Stimulated activated CD8-positive, alpha-beta memory T cell treated with anti-CD3 and anti-CD28 coated beads, Interleukin-4, amount 100 ng/mL, for 4 hours (primary cell): ENCODE results near the gene LTF.
"Not testable (repeated sequence)": the region's sequence is repeated elsewhere in the genome, so short reads cannot be mapped to it uniquely, and the experiment has no call there.

Source experiments
- DNase-seq, 2 donors: peaks; one replicate each; pipeline ENCODE4 v3.0.0-alpha.2; 2020; ENCODE audit warnings: low read depth in 2 of 2, low spot score in 1 of 2

LTF gene

DNA sequence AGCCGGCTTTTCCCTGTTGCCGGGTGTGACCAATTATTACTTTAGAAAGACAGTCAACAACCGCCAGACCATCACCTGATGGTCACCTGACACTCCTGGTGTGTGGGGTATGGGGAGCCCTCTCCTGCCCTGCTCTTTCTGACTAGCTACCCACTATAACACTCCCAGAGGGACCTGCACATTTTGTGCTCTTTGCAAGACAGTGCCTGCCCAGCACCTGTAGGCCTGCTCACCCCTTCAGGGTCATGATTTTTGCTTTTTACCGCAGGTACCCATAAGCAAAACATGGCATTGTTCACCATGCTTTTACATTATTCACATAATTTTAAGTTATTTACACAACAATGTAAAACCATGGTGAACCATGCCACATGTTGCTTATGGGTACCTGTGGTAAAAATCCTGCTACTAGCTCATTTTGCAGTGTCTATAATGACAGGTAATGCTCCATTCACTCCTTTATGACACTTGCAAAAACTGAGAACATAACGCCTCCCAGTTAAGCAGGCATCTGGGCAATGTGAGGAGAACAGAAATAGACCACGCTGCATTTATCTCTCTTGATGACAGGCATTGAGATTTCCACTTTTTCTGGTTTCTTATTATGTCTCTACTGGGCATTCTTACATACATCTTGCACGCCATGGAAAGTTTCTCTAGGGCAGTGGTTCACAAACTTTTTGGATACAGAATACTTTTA is 47.7 kb downstream of the LTF start:
- DNase-seq, result no peak

DNA sequence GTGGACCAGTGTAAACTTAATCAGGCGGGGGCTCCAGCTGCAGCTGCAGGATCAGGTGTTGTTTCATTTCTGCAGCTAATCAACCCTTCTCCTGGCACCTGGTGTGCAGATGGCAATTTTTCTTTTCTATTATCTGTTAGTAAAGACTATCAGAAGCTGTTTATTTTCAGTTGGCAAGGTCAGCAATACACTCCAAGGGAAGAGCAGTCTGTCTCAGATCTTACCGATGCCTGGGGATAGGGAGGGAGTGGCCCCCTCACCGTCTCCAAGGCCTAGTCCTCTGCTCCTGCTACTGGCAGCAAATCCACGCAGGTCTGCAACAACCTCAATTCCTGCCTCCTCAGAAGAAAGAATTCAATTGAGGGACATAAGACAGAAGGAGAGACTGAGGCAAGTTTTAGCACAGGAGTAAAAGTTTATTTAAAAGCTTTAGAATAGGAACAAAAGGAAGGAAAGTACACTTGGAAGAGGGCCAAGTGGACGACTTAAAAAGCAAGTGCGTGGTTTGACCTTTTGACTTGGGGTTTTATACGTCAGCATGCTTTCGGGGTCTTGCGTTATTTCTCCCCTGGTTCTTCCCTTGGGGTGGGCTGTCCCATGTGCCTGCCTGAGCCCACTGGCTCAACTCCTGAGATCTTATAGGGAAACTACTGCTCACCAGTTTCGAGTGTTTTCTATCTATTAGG is 48.4 kb downstream of the LTF start:
- DNase-seq, result no peak

DNA sequence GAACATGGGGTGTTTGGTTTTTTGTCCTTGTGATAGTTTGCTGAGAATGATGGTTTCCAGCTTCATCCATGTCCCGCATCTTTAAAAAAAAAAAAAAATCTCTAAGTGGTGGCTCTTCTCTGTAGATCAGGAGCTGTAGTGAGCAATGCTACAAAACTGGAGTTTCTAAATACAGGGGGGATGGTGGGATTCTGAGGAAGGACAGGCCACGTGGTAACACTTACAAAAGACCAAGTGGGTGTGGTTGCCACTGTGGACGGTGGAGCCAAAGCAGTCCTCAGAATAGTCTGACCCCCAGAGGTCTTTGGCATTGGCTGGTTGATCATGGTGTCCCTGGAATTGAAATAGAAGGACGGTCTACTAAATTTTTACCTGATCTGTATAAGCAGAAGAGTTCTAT is 50.0 kb downstream of the LTF start:
- no peak for DNase-seq

DNA sequence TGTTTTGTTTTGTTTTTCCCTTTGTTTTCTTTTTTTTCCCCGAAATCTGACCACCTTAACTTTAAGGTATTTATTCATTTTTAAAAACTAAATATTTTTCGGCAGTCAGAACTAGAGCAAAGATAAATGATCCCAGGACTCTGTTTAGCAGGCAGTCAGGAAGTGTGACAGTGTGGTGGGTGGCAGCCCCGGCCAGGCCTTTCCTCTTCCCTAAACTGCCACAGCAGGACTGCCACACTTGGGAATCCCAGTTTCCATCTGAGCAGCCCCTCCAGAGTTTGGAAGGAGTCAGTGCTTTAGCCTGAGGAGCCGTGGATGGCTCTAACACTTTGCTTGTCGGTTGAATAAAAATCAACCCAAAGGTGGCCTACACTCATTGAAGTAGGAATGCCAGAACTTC is 50.8 kb downstream of the LTF start:
- no peak for DNase-seq

DNA sequence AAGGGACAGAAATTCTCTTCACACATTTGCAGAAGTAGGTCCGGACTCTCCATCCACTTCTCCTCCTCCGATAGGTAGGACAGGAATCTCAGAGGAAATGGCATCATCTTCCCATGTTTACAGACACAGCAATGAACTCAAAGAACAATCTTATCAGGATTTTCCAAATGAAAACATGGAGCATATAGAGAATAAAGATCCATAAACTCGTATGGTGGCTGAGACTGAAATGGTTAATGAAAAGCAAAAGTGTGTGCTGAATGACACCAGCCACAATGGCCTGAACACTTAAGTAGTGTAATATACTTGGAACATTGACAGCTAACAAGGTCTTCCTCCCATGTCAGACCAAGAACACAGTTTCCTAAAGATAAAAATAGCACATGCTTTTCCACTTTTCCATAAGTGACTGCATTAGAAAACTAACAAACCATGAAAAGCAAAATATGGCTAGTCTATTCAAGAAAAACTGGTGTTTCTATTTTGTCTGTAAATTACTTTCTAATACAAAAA is 51.9 kb downstream of the LTF start:
- DNase-seq, result no peak

DNA sequence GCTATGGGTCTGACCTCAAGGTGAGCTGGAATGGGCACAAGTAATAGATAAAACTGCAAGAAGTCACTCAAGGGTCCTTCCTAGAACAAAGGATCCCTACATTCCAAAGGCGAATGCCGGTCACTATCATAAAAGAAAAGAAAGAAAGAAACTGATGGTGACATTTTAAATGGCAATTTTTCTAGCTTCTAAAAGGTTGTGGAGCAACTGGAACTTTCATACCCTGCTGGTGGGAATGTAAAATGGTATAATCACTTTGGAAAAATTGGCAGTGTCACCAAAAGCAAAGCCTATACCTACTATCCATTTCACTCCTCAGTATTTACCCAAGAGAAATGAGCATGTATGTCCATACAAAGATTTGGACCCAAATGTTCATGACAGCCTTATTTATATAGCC is 53.4 kb downstream of the LTF start:
- no peak for DNase-seq

DNA sequence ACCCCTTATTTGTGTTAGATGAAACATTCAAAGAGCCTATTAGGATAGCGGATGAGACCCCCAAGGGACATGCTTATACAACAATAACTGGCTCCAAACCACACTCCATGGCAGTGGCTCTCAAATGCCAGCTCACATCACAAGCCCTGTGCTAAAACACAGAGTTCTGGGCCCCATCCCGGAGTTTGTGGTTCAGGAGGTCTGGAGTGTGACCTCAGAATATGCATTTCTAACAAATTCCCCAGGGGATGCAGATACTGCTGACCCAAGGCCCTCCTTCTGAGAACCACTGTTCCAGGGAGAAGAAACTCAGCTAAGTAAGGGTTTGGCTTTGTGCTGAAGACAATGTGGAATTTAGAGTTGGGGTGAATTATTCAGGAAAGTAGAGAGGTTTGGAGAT is 54.0 kb downstream of the LTF start:
- no peak for DNase-seq

DNA sequence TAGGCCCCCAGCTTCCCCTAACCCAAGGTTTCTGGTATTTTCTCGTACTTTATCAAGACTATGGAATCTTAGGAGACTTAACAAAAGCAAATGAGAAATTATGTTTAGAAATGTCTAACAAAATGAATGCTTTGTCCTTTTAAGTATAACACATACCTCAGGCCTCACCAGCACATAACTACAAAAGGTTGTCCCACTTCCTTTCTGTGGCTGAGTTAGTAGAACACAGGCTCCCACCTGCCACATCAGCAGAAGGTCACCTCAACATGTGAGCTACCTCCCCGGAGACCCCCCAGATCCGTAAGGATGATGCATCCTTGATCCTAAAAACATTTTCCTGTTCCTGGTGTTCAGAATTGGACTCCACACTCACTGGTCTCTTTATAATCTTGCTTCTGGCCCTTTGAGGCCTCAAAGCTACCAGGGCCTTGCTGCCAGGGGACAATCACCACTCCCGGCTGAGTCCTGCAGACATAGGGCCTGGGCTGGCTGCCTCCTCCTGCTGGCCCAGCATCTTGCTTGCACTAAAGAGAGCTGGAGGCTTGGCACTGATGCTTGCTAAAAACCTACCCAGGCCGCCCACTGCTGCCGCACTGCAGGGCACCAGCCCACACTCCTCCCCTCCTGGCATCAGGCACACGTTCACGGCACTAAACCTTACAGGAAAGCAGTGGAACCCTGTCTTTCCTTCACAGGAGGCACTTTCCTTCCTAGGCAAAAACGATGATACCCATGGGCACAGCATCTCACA is 54.8 kb downstream of the LTF start:
- DNase-seq, result no peak

DNA sequence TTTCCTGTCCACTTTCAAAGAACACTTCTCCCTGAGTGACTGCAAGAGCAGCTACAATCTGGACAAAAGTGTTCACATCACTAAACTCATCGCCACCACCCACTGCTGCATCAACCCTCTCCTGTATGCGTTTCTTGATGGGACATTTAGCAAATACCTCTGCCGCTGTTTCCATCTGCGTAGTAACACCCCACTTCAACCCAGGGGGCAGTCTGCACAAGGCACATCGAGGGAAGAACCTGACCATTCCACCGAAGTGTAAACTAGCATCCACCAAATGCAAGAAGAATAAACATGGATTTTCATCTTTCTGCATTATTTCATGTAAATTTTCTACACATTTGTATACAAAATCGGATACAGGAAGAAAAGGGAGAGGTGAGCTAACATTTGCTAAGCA is 55.9 kb downstream of the LTF start:
- no peak for DNase-seq

DNA sequence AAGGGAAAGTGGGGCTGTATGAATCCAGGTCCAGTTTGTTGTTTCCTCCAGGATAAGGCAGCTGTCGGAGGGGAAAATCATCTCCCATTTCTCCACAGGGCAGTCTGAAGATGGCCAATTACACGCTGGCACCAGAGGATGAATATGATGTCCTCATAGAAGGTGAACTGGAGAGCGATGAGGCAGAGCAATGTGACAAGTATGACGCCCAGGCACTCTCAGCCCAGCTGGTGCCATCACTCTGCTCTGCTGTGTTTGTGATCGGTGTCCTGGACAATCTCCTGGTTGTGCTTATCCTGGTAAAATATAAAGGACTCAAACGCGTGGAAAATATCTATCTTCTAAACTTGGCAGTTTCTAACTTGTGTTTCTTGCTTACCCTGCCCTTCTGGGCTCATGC is 56.7 kb downstream of the LTF start:
- no peak for DNase-seq

DNA sequence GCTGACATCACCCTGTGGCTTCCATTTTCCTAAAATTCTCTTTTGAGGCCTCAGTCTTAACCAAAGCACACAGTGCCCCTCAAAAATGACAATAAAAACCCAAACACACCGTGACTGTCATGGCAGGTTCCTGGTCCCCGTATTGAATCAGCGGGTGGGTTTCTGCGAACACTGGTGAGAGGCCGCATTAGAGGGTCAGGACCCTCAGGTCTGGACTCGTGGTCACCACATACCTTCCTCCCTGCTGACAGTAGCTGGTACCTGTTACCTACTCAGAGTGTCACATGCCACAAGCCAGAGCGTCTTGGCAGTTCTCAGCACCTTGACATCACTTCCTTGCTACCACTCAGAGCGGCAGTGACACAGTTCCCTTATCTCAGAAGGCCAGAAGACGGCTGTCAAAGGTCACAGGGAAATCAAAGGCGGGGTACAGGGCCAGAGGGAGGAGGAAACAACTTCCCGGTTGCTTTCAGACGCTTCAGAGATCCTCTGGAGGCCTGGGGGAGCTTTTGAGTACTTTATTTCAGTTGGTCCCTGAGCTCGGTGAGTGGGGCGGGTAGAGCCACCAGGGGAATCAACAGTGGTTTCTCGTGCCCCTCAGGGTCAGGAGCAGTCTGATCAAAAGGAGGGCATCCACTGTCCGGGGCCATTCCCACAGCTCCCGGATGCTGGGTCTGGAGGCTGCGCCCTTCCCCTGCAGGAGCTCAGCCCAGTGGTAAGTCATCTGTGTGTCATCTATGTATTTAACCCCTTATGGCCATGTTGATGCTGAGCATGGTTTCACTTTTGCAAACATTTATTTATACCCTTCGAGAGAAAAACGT is 57.7 kb downstream of the LTF start, which contains the start of the genes CCR5AS and CCRL2:
Gene CCR5AS (minus strand): TSS at position 279 of the 824 bp plus-strand sequence.
Gene CCRL2 (plus strand): TSS at position 472 of the 824 bp plus-strand sequence. CDS start 821 bp downstream, outside the sequence.
- DNase-seq, result peak in 1 of 2 donors; percentile 11

DNA sequence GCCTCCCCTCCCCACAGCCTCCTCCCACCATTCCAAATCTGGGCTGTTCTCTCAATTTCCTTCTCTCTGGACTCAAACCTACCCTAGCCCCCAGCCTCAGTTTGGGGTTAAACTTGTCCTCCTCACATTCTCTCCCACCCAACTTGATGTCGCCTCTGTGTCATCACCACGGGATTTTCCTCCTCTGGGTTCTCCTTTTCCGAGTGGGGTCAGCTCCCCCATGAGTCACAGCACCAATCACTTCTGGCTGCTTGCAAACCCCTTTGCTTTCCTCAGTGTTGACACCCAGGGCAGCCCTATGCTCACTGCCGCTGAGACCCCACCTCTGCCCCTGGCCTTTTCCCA is 58.3 kb downstream of the LTF start:
- DNase-seq, result no peak

DNA sequence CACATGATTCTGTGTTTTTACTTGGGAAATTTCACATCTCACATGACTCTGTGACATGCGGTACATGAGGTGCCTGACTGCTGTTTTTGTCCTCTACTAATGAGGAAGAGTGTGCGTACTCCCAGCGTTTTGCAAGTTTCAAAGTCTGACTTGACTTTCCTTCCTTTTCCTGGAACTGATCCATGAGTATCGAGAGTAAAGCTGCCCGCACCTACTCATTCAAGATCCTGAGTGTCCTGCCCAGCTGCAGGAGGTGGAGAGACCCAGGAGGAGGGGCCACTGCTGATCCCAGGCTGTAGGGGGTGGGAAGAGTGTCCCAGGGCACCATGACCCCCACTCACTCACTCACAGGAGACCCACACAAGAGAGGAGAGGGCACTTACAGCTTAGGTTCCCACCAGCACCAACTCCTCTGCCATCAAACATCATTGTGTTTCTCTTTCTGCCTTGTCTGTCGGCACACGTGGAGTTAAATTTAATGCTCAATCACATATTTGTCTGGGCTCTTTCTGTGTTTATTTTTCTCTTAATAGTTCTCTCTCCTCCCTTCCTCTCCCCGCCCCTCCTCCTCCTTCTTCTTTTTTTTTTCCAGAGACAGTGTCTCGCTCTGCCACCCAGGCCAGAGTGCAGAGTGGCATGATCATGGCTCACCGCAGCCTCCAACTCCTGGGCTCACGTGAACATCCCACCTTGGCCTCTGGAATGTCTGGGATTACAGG is 59.2 kb downstream of the LTF start:
- DNase-seq, result no peak

DNA sequence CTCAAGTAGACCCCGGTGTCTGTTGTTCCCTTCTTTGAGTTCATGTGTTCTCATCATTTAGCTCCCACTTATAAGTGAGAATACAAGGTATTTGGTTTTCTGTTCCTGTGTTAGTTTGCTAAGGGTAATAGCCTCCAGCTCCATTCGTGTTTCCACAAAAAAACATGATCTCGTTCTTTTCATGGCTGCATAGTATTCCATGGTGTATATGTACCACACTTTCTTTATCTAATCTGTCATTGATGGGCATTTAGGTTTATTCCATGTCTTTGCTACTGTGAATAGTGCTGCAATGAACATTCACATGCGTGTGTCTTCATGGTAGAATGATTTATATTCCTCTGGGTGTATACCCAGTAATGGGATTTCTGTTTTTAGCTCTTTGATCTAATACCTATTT is 61.8 kb downstream of the LTF start:
- not testable (repeated sequence) for DNase-seq

DNA sequence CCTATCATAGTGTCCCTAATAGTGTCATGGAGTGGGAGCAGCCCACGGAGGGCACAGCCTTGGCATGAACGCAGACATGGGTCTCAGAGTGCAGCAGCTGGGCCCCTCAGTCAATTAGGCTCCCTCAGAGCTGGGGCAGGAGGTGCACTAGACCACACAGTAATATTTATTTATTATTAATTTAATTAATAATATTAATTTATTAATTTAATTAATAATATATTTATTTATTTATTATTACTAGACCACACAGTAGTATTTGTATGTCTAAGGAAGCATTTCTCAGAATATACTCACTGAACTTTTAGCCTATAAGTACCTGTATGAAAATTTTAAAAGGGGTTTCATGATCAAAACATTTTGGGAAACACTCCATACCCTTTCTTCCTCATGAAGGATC is 63.1 kb downstream of the LTF start:
- no peak for DNase-seq

DNA sequence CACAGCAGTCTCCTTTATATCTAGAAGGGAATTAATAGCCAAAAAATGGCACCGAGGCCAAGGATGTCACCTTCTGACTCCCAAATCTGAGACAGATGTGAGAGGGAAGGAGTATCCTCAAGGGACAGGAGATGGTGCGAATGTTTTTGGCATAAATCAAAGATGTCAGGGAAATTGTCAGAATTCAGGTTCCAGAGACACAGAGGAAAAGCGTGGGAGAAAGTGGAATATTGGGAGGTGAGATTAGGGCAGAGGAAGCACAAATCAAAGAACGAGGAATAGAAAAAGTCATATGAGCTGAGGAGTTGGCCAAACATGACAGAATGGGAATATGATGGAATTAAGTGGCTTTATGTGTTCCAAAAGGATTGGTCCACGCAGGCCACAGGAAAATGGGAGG is 63.9 kb downstream of the LTF start:
- DNase-seq, result no peak

DNA sequence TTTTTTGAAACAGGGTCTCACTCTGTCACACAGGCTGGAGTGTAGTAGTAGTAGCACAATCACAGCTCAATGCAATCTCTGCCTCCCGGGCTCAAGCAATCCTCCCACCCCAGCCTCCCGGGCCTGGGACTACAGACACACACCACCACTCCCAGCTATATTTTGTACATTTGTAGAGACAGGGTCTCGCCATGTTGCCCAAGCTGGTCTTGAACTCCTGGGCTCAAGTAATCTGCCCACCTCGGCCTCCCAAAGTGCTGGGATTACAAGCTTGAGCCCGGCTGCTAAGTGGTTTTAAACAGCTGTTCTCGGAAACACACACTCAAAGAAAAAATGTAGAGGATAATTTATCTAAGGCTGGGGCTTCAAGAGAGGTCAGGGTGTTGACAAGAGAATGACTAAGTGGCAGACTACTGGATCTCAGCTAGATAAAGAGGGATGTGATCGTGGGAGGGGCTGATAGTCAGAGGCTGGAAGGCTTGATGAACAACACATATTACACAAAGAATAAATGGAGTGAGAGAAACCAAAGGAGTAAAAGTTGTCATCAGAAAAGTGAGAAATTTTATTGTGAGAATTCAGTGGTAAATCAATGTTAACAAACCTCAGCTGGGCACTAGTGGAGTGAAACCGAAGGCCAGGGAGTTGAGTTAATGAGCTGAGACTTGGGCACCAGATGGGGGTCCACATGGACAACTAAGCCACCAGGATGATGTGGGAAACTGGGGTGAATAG is 64.5 kb downstream of the LTF start:
- DNase-seq, result no peak

DNA sequence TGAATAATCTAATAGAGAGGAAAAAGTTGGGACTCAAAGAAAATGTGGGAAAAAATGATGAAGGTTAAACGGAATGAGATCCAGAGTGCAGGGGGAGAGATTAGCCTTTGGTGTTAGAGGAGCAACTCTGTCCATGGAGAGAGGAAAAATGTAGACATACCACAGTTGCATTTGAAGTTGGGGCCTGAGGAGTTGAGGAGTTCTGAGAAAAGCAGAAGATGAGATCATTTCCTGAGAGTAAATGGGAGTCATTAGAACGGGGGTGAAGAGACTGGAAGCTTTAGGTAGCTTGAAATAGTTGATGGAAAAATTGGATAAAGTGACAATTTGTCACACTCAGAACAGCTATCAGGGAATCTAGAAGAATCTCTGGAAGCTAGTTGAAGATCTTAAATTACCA is 65.1 kb downstream of the LTF start:
- no peak for DNase-seq

DNA sequence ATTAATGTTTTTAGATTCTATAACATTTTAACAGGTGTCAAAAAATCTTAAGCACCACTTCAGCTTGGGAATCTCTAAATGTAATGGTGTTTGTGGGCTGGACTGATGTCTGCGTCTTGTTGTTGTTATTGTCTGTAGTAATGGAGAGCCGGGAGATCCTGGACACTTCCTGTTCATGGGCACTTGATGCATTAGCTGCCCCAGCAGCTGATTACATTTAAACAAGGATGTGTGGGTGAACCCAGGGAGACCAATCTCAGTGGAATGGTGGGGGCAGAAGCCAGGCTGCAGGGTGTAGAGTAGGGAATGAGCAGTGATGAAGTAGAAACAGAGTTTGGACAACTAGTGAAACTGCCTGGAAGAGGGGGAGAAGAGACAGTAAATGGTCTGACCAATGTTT is 65.6 kb downstream of the LTF start:
- no peak for DNase-seq
